SK-N-SH treated with all-trans-retinoic acid at 6 μM for 48 hours (cell line): ENCODE data around the gene POLR3A.

Source experiments
- CSDC2 ChIP-seq: fragments of 250-450 bp; sonication (Bioruptor Pico); IDR thresholded peaks from 2 replicates; pipeline ENCODE4 v1.5.0; 2020; ENCODE audit warnings: mild to moderate bottlenecking, moderate library complexity
- TOX ChIP-seq: fragments of 250-450 bp; sonication (Bioruptor Pico); IDR thresholded peaks from 2 replicates; pipeline ENCODE4 v1.8.0; 2021; ENCODE audit warnings: mild to moderate bottlenecking, moderate library complexity, borderline replicate concordance
- ZC3H10 ChIP-seq: fragments of 250-450 bp; sonication (Bioruptor Pico); IDR thresholded peaks from 2 replicates; pipeline ENCODE4 v1.5.1; 2021; ENCODE audit warnings: mild to moderate bottlenecking, moderate library complexity
- ZFP3 ChIP-seq: fragments of 250-450 bp; sonication (Bioruptor Pico); IDR thresholded peaks from 2 replicates; pipeline ENCODE4 v1.5.0; 2020; ENCODE audit warnings: mild to moderate bottlenecking, moderate library complexity
- ZNF70 ChIP-seq: fragments of 450-650 bp; formaldehyde crosslinking; IDR thresholded peaks from 2 replicates; pipeline ENCODE4 v1.5.0; 2020; ENCODE audit warnings: mild to moderate bottlenecking, moderate library complexity

DNA sequence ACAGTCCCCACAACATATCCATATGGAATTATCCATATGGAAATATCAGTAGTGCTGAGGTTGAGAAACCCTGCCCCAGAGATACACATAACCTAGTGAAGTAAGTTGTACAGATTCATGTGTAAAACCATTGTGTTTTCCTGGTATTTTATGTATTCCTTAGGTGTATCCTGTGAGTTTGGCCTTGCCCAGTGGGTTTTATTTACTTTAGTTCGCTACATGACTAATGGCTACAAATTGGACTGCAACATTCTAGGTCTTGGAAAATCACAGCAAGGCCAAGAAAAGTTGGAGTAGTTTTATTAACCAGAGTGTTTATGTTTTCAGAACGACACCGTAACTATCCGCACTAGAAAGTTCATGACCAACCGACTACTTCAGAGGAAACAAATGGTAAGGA is 5.7 kb upstream of the POLR3A start:
- TF ChIP-seq TOX (CRISPR knock-in tag) (no peak), CSDC2 (no peak), ZC3H10 (CRISPR knock-in tag) (no peak), ZFP3 (no peak), ZNF70 (CRISPR knock-in tag) (no peak)
